Stimulated activated CD4-positive, alpha-beta T cell treated with anti-CD3 and anti-CD28 coated beads, Interleukin-2, amount 100 ng/mL, for 4 hours (primary cell): ENCODE measurements around the gene CEP135.

Experiments
- DNase-seq: peaks from one replicate; pipeline ENCODE4 v3.0.0-alpha.2; 2020; ENCODE audit warnings: low read depth

The CEP135 gene

GRCh38 chr4:56080384-56080783 is 131.6 kb downstream of the CEP135 start:
- DNase-seq, result no peak

GRCh38 chr4:56082829-56083228 is 134.1 kb downstream of the CEP135 start:
- no peak for DNase-seq
